Epithelial cell of esophagus (primary cell): ENCODE data around the gene VILL.

ENCODE experiments used
- DNase-seq: peaks from one replicate; pipeline ENCODE4 v3.0.0; 2010; ENCODE audit warnings: low read depth
- H3K4me3 ChIP-seq: 2 replicates; pipeline ENCODE4 v1.5.1; 2011; ENCODE audit warnings: mild to moderate bottlenecking, low read length, control low read depth
- CTCF ChIP-seq: IDR thresholded peaks from 2 replicates; pipeline ENCODE4 v1.5.1; 2011; ENCODE audit warnings: low read depth, mild to moderate bottlenecking, low read length, control low read depth, inconsistent platforms; ENCODE audit not compliant: insufficient read depth; ENCODE audit errors: missing control alignments

Gene VILL

DNA sequence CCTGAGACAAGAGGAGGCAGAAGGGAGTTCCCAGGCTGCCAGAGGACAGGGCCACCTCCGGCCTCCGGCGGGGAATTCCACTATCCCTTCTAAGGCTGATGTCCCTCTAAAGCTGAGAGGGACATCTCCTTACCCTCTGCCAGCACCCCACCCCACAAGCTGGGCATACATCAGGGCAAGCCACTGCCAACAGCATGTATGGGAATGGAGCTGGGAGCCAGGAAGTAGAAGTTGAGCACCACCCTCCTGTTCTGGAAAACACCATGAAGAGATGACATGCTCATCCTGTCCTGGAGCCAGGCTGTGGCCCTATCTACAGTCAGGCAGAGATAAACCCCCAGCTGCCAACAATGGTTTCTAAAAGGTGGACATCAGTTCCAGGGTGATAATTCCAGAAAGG is 31.7 kb downstream of the VILL start:
- no peak for TF ChIP-seq CTCF
- no peak overlapping the region for H3K4me3 ChIP-seq
- no peak for DNase-seq

GRCh38 chr3:38022896-38023709 is 32.5 kb downstream of the VILL start:
- no peak for TF ChIP-seq CTCF
- DNase-seq, result no peak
- no peak overlapping the region for H3K4me3 ChIP-seq

DNA sequence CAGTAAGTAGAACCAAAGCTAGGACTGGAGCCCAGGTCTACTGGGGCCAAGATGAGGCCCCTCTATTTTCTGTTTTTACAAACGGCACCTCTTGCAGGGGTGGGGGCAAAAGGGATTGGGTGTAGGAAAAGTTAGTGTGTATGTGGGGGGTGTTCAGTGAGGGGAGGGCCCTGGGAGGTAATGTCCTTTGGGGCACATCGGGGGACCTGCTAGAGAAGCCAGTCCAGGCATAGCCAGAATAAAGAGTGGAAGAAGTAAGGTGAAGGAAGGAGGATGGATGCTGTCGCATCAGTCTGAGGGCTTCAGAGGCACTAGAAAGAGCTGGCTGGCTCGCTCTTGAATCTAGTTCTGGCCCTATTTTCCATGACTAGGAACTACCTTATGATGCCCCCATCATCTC is 36.3 kb downstream of the VILL start:
- TF ChIP-seq CTCF, result no peak
- no peak for DNase-seq
- H3K4me3 ChIP-seq, result no peak overlapping the region

- peak overlapping the region; percentile 54 for H3K4me3 ChIP-seq
- TF ChIP-seq CTCF, result no peak
- peak; percentile 12 for DNase-seq
Observed at GRCh38 chr3:38027466-38028465, 37.2 kb downstream of the VILL start.

DNA sequence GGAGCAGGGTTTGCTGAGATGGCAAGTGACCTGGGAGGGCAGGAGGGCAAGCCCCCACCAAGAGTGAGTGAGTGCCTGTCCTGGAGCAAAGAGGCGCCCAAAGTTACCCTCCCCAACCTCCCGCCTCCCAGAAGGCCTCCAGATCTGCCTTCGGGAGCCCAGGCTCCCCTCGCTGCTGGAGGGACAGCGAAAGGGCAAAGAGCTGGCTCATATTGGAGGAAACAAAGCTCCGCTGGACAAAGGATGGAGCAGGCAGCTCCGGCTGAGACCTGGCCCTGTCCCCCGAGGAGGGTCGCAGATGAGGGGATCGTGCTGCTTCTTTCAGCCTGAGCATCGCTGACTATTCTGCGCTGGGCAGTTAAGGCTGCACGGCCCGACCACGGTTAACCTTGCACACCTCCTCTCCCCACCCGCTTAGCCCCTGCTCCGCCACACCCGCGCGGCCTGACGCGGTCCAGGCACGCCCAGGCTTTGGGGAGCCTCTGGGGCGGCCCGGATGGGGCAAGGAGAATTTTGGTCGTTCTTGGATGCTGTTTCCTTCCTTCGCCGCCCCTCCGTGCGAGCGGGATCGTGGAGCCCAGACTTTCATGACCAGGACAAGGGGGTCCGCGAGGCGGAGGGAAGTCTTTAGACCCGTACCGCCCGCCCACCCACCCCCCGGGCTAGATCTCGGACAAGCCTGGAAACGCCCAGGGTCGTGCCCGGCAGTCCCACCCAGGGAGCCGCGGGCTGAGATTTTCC is 38.2 kb downstream of the VILL start:
- peak overlapping the region; percentile 54 for H3K4me3 ChIP-seq
- no peak for DNase-seq
- TF ChIP-seq CTCF, result no peak

DNA sequence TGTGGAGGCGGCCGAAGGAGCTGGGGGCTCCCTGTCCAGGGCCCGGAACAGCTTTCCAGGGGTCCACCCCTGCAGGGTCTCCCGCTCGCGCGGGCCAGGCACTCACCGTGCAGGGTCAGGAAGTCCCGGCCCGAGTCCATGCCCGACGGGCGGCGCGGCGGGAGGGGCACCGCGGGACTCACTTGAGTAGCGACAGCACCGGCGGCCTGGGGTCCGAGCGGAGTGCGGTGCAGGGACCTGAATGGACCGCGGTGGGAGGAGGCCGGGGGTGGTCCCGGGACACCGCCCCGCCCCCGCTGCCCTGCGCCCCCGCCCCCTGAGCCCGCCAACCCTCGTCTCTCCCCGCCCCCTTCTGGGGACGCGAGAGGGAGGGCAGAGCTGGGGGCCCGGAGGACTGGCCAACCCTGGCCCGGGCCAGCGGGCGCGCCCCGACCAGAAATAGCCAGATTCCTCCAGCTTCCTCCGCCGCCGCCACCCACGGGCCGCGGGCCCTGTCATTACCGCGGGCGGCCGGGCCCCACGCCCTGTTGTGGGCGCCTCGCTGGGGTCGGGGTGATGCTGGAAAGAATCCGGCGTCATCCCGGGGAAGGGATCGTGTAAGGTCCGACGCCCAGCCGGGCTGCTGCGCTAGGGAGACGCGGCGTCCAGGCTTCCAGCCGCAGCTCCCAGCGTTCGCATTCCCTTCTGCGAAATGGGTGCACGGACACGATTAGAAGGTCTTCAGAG is 39.0 kb downstream of the VILL start, which contains the start of gene PLCD1:
Gene PLCD1 (minus strand): TSS at position 243 of the 726 bp plus-strand sequence. CDS start 103 bp downstream, at position 140.
- peak within 1 kb of the TSS; percentile 54 for H3K4me3 ChIP-seq
- TF ChIP-seq CTCF, result no peak
- DNase-seq, result peak; percentile 57
